GM18951 (cell line): ENCODE measurements around the gene ANP32A.

ENCODE experiments used
- POLR2A ChIP-seq: IDR thresholded peaks from 4 replicates; pipeline ENCODE4 v1.6.1; 2011; ENCODE audit warnings: mild to moderate bottlenecking; ENCODE audit not compliant: insufficient read length, insufficient read depth; ENCODE audit errors: extremely low read depth
- in situ Hi-C: fragments of 300-500 bp; cut with MboI; formaldehyde crosslinking; loops from one replicate; pipeline ENCODE4 v1.12.0; 2022; ENCODE audit warnings: low sequenced_read_pairs, mixed read lengths, inconsistent platforms; ENCODE audit not compliant: unreplicated experiment

Gene ANP32A

GRCh38 chr15:68729789-68730411 is 90.8 kb downstream of the ANP32A start:
- TF ChIP-seq POLR2A: no peak
- in situ Hi-C loops: loop anchor here (5.0 kb wide), 1 partner anchor 147 kb away; no protein-coding TSS in a partner anchor
